IPS DF 4.7 (cell line): ENCODE results near the gene KSR2.

Experiments used
- DNase-seq: peaks from one replicate; pipeline ENCODE4 v3.0.0-alpha.2; 2013; ENCODE audit warnings: low spot score; ENCODE audit errors: extremely low read depth

KSR2 gene

GRCh38 chr12:117538032-117538690, 430.6 kb downstream of the KSR2 start:
- DNase-seq: no peak

- no peak for DNase-seq
Measured at GRCh38 chr12:117533687-117534086, 435.1 kb downstream of the KSR2 start.

- no peak for DNase-seq
Measured at GRCh38 chr12:117530796-117531195, 438.0 kb downstream of the KSR2 start.

GRCh38 chr12:117528538-117528937, 440.3 kb downstream of the KSR2 start:
- no peak for DNase-seq

GRCh38 chr12:117527479-117527855, 441.3 kb downstream of the KSR2 start:
- DNase-seq: no peak

- no peak for DNase-seq
Measured at GRCh38 chr12:117526757-117527478, 441.9 kb downstream of the KSR2 start.

GRCh38 chr12:117525766-117526165, 443.0 kb downstream of the KSR2 start:
- DNase-seq: no peak

- DNase-seq: no peak
Measured at GRCh38 chr12:117524806-117525205, 444.0 kb downstream of the KSR2 start.

GRCh38 chr12:117523971-117524370, 444.8 kb downstream of the KSR2 start:
- DNase-seq: no peak

GRCh38 chr12:117522559-117522958, 446.2 kb downstream of the KSR2 start:
- DNase-seq: no peak

- DNase-seq: no peak
Measured at GRCh38 chr12:117521867-117522266, 446.9 kb downstream of the KSR2 start.

GRCh38 chr12:117521346-117521745, 447.4 kb downstream of the KSR2 start:
- DNase-seq: no peak

GRCh38 chr12:117518594-117519270, 450.1 kb downstream of the KSR2 start:
- DNase-seq: no peak

GRCh38 chr12:117517219-117517739, 451.5 kb downstream of the KSR2 start:
- no peak for DNase-seq

GRCh38 chr12:117516034-117516433, 452.8 kb downstream of the KSR2 start:
- DNase-seq: no peak

- no peak for DNase-seq
Measured at GRCh38 chr12:117514016-117514415, 454.8 kb downstream of the KSR2 start.

GRCh38 chr12:117513353-117513752, 455.4 kb downstream of the KSR2 start:
- DNase-seq: no peak

- no peak for DNase-seq
Measured at GRCh38 chr12:117508468-117508867, 460.3 kb downstream of the KSR2 start.

- no peak for DNase-seq
Measured at GRCh38 chr12:117507548-117507947, 461.2 kb downstream of the KSR2 start.

- DNase-seq: no peak
Measured at GRCh38 chr12:117506333-117506732, 462.5 kb downstream of the KSR2 start.

- DNase-seq: no peak
Measured at GRCh38 chr12:117502633-117503032, 466.2 kb downstream of the KSR2 start.

GRCh38 chr12:117502233-117502632, 466.6 kb downstream of the KSR2 start:
- DNase-seq: no peak
